Gastroesophageal sphincter (tissue), 3 donors: ENCODE data around the gene CUL5.

Source experiments
- CTCF ChIP-seq, 4 experiments: fragments of 200-600 bp in 2 of 4; fragments of 450-650 bp in 2 of 4; sonication (generic) in 1 of 4; IDR thresholded peaks; one replicate each; pipeline ENCODE4 v1.5.1; 2017 to 2019; ENCODE audit warnings: antibody characterized with exemption in 4 of 4, mild to moderate bottlenecking in 2 of 4, moderate library complexity in 2 of 4
- EP300 ChIP-seq: sonication (generic); formaldehyde crosslinking; IDR thresholded peaks from one replicate; pipeline ENCODE4 v1.6.1; 2017; ENCODE audit warnings: antibody characterized with exemption, mild to moderate bottlenecking
- POLR2A ChIP-seq, 2 donors: fragments of 450-650 bp; IDR thresholded peaks; one replicate each; pipeline ENCODE4 v1.6.1; 2017; ENCODE audit warnings: antibody characterized with exemption in 2 of 2, mild to moderate bottlenecking in 2 of 2, moderate library complexity in 1 of 2
- POLR2AphosphoS5 ChIP-seq: sonication (generic); formaldehyde crosslinking; IDR thresholded peaks from one replicate; pipeline ENCODE4 v1.6.1; 2017; ENCODE audit warnings: antibody characterized with exemption

GRCh38 chr11:108137212-108137611 lies 128.5 kb downstream of the CUL5 start:
- TF ChIP-seq CTCF (IDR thresholded peaks at IDR 0.05) (no peak), EP300 (no peak), POLR2A (IDR thresholded peaks at IDR 0.05) (no peak), POLR2AphosphoS5 (no peak)
